Neural crest cell (in vitro differentiated cells): Measurements from ENCODE around the gene CPNE2. TPM values are rescaled to one million over a fixed set of nuclear protein-coding genes. Genes with fewer than 3 reads are reported as not detected.

ENCODE experiments used
- DNase-seq: peaks from one replicate; pipeline ENCODE4 v3.0.0; 2021; ENCODE audit warnings: low read depth, mixed read lengths, low spot score
- H3K27ac Mint-ChIP-seq: one replicate; pipeline ENCODE4 v1.8.0; 2021; ENCODE audit warnings: mild to moderate bottlenecking, mixed read lengths; ENCODE audit not compliant: unreplicated experiment
- H3K27me3 Mint-ChIP-seq: 2 replicates; pipeline ENCODE4 v1.8.0; 2021; ENCODE audit warnings: low read depth, mild to moderate bottlenecking, mixed read lengths
- H3K36me3 Mint-ChIP-seq: 2 replicates; pipeline ENCODE4 v1.8.0; 2021; ENCODE audit warnings: low read depth, mild to moderate bottlenecking, mixed read lengths
- H3K4me1 Mint-ChIP-seq: 2 replicates; pipeline ENCODE4 v1.8.0; 2021; ENCODE audit warnings: mixed read lengths
- H3K4me3 Mint-ChIP-seq: one replicate; pipeline ENCODE4 v1.8.0; 2021; ENCODE audit warnings: mild to moderate bottlenecking, mixed read lengths
- H3K9me3 Mint-ChIP-seq: 2 replicates; pipeline ENCODE4 v1.8.0; 2021; ENCODE audit warnings: mixed read lengths
- total RNA-seq: library from RNA; stranded (reverse); gene quantifications from 2 replicates; pipeline ENCODE4 v1.2.1, GENCODE V29; 2021
- TF ChIP-seq, protein P1 (sequence below): fragments of 200-600 bp; sonication (generic); conservative IDR thresholded peaks from 2 replicates; pipeline ENCODE4 v1.5.0; 2021; ENCODE audit warnings: antibody characterized with exemption, mild to moderate bottlenecking

The CPNE2 gene
- total RNA-seq, 1 donor from 2014 or later: 33.1 TPM

DNA sequence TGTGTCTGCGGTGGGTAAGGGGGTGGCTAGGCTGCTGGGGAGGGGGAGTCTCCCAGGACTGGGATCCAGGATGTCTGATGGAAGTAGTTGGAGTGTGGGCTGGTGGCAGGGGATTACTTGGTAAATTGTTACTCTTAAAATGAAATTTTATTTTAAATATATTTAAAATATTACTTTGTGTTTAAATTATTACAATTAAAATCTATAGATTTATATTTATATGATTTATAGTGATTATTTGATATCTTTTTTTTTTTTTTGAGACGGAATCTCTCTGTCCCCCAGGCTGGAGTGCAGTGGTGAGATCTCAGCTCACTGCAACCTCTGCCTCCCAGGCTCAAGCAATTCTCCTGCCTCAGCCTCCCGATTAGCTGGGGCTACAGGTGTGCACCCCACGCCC, 18.6 kb downstream of the CPNE2 start:
- Mint-ChIP-seq H3K4me3 (no peak overlapping the region), H3K4me1 (peaks cover 60% of the 10 kb centered on the region), H3K27me3 (no peaks in the 10 kb centered on the region), H3K27ac (peak overlapping the region; percentile 71), H3K9me3 (no peaks in the 10 kb centered on the region), H3K36me3 (no peaks in the 10 kb centered on the region)
- no peak for DNase-seq
- TF ChIP-seq, protein P1, sequence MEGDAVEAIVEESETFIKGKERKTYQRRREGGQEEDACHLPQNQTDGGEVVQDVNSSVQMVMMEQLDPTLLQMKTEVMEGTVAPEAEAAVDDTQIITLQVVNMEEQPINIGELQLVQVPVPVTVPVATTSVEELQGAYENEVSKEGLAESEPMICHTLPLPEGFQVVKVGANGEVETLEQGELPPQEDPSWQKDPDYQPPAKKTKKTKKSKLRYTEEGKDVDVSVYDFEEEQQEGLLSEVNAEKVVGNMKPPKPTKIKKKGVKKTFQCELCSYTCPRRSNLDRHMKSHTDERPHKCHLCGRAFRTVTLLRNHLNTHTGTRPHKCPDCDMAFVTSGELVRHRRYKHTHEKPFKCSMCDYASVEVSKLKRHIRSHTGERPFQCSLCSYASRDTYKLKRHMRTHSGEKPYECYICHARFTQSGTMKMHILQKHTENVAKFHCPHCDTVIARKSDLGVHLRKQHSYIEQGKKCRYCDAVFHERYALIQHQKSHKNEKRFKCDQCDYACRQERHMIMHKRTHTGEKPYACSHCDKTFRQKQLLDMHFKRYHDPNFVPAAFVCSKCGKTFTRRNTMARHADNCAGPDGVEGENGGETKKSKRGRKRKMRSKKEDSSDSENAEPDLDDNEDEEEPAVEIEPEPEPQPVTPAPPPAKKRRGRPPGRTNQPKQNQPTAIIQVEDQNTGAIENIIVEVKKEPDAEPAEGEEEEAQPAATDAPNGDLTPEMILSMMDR: no peak

DNA sequence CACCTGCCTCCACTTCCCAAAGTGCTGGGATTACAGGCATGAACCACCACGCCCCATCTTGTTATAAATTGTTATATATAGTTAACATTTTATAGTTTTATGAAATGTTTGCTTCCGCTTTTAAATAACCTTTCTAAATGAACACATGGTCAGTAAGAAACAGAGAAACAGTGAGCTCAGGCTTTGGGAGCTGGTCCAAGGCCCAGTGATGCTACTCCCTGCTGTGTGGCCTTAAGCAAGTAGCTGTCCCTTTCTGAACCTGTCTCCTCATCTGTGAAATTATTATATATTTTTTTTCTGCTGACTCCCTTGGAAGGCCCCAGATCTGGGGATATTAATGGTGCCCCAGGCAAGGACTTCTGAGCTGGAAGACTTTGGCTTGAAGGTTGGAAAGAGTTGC, 19.0 kb downstream of the CPNE2 start:
- H3K27ac Mint-ChIP-seq: no peak overlapping the region

DNA sequence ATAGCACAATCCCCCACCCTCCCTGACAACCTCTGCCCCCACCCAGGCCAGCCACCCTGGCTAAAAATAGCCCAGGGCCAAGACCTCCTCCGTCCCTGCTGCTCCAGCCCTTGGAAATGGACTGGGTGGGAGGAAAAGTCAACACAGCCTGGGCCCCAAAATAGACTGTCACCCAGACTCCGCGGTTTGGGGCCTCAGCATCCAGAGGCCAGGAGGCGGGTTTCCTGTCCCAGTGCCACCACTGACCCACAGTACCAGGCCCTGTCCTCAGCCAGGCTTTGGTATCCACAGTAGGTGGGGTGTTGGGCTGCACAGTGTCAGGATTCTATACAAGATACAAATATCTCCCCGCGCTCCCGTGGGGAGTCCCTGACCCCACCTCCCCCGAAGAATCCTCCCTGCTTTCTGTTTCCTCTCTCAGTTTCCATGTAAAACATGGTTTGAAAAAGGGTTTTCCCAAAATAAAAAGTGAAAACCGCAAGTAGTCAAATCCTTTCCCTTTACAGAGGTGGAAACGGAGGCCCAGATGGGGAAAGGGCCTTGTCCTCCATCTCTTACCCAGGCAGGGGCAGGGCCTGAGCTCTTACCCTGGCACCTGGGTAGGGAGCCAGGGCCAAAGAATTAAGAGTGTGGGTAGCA, 20.1 kb downstream of the CPNE2 start:
- Mint-ChIP-seq H3K9me3 (no peaks in the 10 kb centered on the region), H3K27me3 (no peaks in the 10 kb centered on the region), H3K27ac (no peak overlapping the region), H3K4me3 (no peak overlapping the region), H3K4me1 (peaks cover 58% of the 10 kb centered on the region), H3K36me3 (no peaks in the 10 kb centered on the region)
- TF ChIP-seq, protein P1: no peak
- DNase-seq: no peak

More for the DNA sequence above, 19.0 kb downstream of the CPNE2 start:
- H3K4me3 Mint-ChIP-seq: no peak overlapping the region
- H3K9me3 Mint-ChIP-seq: no peaks in the 10 kb centered on the region
- no peaks in the 10 kb centered on the region for H3K36me3 Mint-ChIP-seq
- no peaks in the 10 kb centered on the region for H3K27me3 Mint-ChIP-seq
- TF ChIP-seq, protein P1: no peak
- DNase-seq: no peak
- peaks cover 62% of the 10 kb centered on the region for H3K4me1 Mint-ChIP-seq

DNA sequence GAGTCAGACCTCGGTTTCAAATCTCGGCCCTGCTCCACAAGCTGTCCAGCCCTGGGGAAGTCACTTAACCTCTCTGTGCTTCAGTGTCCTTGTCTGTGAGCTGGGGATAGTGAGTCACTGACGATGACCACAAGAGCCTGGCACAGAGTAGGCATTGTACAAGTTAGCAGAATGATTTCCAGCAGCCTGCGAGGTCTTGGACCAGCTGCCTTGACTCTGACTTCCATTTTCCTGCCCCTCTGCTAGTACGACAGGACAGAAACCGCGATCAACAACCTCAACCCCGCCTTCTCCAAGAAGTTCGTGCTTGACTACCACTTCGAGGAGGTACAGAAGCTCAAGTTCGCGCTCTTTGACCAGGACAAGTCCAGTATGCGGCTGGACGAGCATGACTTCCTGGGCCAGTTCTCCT, 20.7 kb downstream of the CPNE2 start:
- no peaks in the 10 kb centered on the region for H3K27me3 Mint-ChIP-seq
- no peak for DNase-seq
- H3K27ac Mint-ChIP-seq: peak overlapping the region; percentile 93
- no peak overlapping the region for H3K4me3 Mint-ChIP-seq
- no peaks in the 10 kb centered on the region for H3K9me3 Mint-ChIP-seq
- no peaks in the 10 kb centered on the region for H3K36me3 Mint-ChIP-seq
- peaks cover 61% of the 10 kb centered on the region for H3K4me1 Mint-ChIP-seq
- TF ChIP-seq, protein P1: no peak

DNA sequence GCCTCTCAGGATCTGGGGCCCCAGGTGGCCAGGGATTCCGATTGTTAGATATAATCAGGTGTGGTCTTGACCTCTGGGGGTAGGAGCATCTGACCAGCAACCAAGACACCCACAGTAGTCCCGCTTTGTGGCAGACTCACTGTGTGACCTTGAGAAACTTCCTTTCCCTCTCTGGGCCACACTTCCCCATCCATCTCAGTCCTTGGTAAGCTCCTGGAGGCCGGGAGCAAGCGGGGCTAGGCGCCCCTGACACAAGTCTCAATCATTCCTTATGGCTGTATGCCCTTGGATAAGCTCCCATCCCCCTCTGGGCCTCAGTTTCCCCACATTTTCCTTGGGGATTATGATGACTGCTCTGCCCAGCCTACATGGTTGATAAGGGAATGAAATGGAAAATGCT, 21.3 kb downstream of the CPNE2 start:
- no peaks in the 10 kb centered on the region for H3K9me3 Mint-ChIP-seq
- no peaks in the 10 kb centered on the region for H3K27me3 Mint-ChIP-seq
- no peaks in the 10 kb centered on the region for H3K36me3 Mint-ChIP-seq
- peaks cover 60% of the 10 kb centered on the region for H3K4me1 Mint-ChIP-seq
- DNase-seq: no peak
- H3K4me3 Mint-ChIP-seq: no peak overlapping the region
- TF ChIP-seq, protein P1: no peak
- peak overlapping the region; percentile 50 for H3K27ac Mint-ChIP-seq

DNA sequence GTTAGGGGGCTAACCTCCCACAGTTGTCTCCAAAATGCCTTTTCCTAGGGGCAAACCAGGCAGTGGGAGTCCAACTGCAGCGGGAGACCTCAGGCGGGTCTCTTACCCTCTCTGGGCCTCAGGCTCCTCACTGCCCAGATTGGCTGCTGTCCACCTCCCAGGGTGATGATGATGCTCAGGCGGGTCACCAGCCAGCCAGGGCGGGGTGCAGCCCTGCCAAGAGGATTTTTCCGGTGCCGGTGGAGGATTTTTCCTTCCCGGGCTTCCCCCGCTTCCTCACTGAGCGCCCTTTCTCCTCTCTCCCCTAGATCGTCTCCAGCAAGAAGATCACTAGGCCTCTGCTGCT, 22.8 kb downstream of the CPNE2 start:
- Mint-ChIP-seq H3K4me1 (peaks cover 49% of the 10 kb centered on the region), H3K4me3 (peak overlapping the region; percentile 74), H3K27ac (peak overlapping the region; percentile 98), H3K9me3 (no peaks in the 10 kb centered on the region), H3K36me3 (no peaks in the 10 kb centered on the region), H3K27me3 (no peaks in the 10 kb centered on the region)
- TF ChIP-seq, protein P1: no peak
- DNase-seq: no peak
